CD14-positive monocyte (primary cell): ENCODE data around the gene AHCYL1. TPM values are rescaled to one million over a fixed set of nuclear protein-coding genes. Genes with fewer than 3 reads are reported as not detected.

Source experiments
- DNase-seq, 3 donors: peaks; one replicate each; pipeline ENCODE4 v3.0.0-alpha.2; 2011 to 2022
- H2AFZ ChIP-seq: 2 replicates; pipeline ENCODE4 v1.6.0; 2012; ENCODE audit warnings: mild to moderate bottlenecking, low read depth, low read length, inconsistent platforms; ENCODE audit not compliant: insufficient read depth, poor library complexity, severe bottlenecking
- H3K27ac ChIP-seq, 2 donors: 1 replicate in 1 of 2; 2 replicates in 1 of 2; pipeline ENCODE4 v1.5.1; 2012 to 2013; ENCODE audit warnings: low read length in 2 of 2, control low read depth in 1 of 2, inconsistent platforms in 1 of 2, low read depth in 1 of 2, mild to moderate bottlenecking in 1 of 2
- H3K27me3 ChIP-seq, 2 donors: one replicate each; pipeline versions ENCODE4 v1.6.0 to v1.6.1; 2011 to 2013; ENCODE audit warnings: low read length in 2 of 2; ENCODE audit not compliant: control insufficient read depth in 2 of 2, insufficient read depth in 2 of 2
- H3K36me3 ChIP-seq, 2 donors: replicated peaks in 1 of 2; 1 replicate in 1 of 2; 2 replicates in 1 of 2; pipeline versions ENCODE4 v1.5.1 to v1.6.1; 2012 to 2013; ENCODE audit warnings: low read length in 2 of 2, control low read depth in 1 of 2, inconsistent platforms in 1 of 2, mild to moderate bottlenecking in 1 of 2; ENCODE audit not compliant: insufficient read depth in 2 of 2, control insufficient read depth in 1 of 2
- H3K4me1 ChIP-seq, 2 donors: 1 replicate in 1 of 2; 2 replicates in 1 of 2; pipeline versions ENCODE4 v1.5.1 to v1.6.1; 2012 to 2013; ENCODE audit warnings: low read length in 2 of 2, control low read depth in 1 of 2, inconsistent platforms in 1 of 2, mild to moderate bottlenecking in 1 of 2, moderate library complexity in 1 of 2; ENCODE audit not compliant: insufficient read depth in 2 of 2, control insufficient read depth in 1 of 2
- H3K4me2 ChIP-seq: replicated peaks from 2 replicates; pipeline ENCODE3; 2012; ENCODE audit warnings: low read length, moderate library complexity, mild to moderate bottlenecking; ENCODE audit not compliant: poor library complexity, severe bottlenecking; ENCODE audit errors: extremely low read depth
- H3K4me3 ChIP-seq, 3 experiments: fragments of 200-600 bp in 1 of 3; sonication (generic) in 1 of 3; replicated peaks in 1 of 3; 1 replicate in 2 of 3; 2 replicates in 1 of 3; pipeline ENCODE4 v1.5.1; 2011 to 2013; ENCODE audit warnings: low read length in 3 of 3, mild to moderate bottlenecking in 3 of 3, control low read depth in 2 of 3, low read depth in 2 of 3, inconsistent platforms in 1 of 3, moderate library complexity in 1 of 3
- H3K79me2 ChIP-seq: 2 replicates; pipeline ENCODE4 v1.6.0; 2012; ENCODE audit warnings: mild to moderate bottlenecking, control low read depth, inconsistent platforms, low read length, moderate library complexity; ENCODE audit not compliant: insufficient read depth
- H3K9ac ChIP-seq: 2 replicates; pipeline ENCODE4 v1.6.0; 2017; ENCODE audit warnings: low read length, mild to moderate bottlenecking; ENCODE audit not compliant: insufficient read depth, poor library complexity, severe bottlenecking
- H3K9me3 ChIP-seq, 2 donors: replicated peaks in 1 of 2; 1 replicate in 1 of 2; 2 replicates in 1 of 2; pipeline versions ENCODE4 v1.5.1 to v1.6.1; 2012 to 2013; ENCODE audit warnings: low read length in 2 of 2, control low read depth in 1 of 2; ENCODE audit not compliant: control insufficient read depth in 1 of 2, insufficient read depth in 1 of 2
- H4K20me1 ChIP-seq: 2 replicates; pipeline ENCODE4 v1.6.0; 2012; ENCODE audit warnings: mild to moderate bottlenecking, low read length, control low read depth, moderate library complexity; ENCODE audit not compliant: insufficient read depth
- H3K27ac Mint-ChIP-seq, 7 donors: one replicate each; pipeline ENCODE4 v1.8.0; 2020; ENCODE audit warnings: mild to moderate bottlenecking in 7 of 7, mixed read lengths in 7 of 7, moderate library complexity in 6 of 7, inconsistent platforms in 2 of 7
- H3K27me3 Mint-ChIP-seq, 3 donors: one replicate each; pipeline ENCODE4 v1.8.0; 2021 to 2022; ENCODE audit warnings: low read depth in 3 of 3, mild to moderate bottlenecking in 3 of 3, mixed read lengths in 3 of 3, moderate library complexity in 3 of 3, inconsistent platforms in 1 of 3
- H3K36me3 Mint-ChIP-seq, 2 donors: one replicate each; pipeline ENCODE4 v1.8.0; 2020; ENCODE audit warnings: mixed read lengths in 2 of 2, inconsistent platforms in 1 of 2, mild to moderate bottlenecking in 1 of 2
- H3K4me1 Mint-ChIP-seq: one replicate; pipeline ENCODE4 v1.8.0; 2020; ENCODE audit warnings: mild to moderate bottlenecking, mixed read lengths
- H3K4me3 Mint-ChIP-seq, 2 donors: one replicate each; pipeline ENCODE4 v1.8.0; 2020; ENCODE audit warnings: mild to moderate bottlenecking in 2 of 2, mixed read lengths in 2 of 2, moderate library complexity in 1 of 2
- H3K9me3 Mint-ChIP-seq, 7 donors: one replicate each; pipeline ENCODE4 v1.8.0; 2020 to 2022; ENCODE audit warnings: mixed read lengths in 7 of 7, mild to moderate bottlenecking in 6 of 7, moderate library complexity in 6 of 7, inconsistent platforms in 2 of 7
- CTCF ChIP-seq: fragments of 200-600 bp; IDR thresholded peaks from one replicate; pipeline ENCODE4 v1.8.0; 2022; ENCODE audit warnings: antibody characterized with exemption, mild to moderate bottlenecking
- WGBS: methylation state at CpG from one replicate; pipeline ENCODE4 v1.1.5; 2013; ENCODE audit warnings: missing lambda C conversion rate; ENCODE audit not compliant: insufficient coverage; 5-methylcytosine and 5-hydroxymethylcytosine counted together
- intact Hi-C, 2 donors: fragments of 100-400 bp; cut with micrococcal nuclease; formaldehyde crosslinking; loops; one replicate each; pipeline versions ENCODE4 v1.15.0 to v1.15.1; 2023
- polyA plus RNA-seq, 3 donors: library from polyadenylated mRNA; depleted of rRNA in 1 of 3; unstranded in 2 of 3; stranded (reverse) in 1 of 3; fragments of 300-500 nt in 2 of 3; fragments of >200 nt in 1 of 3; fragmentation: Illumina TruSeq in 2 of 3; gene quantifications; 1 replicate in 2 of 3; 2 replicates in 1 of 3; pipeline ENCODE4 v1.2.3, GENCODE V29; 2012 to 2021

Gene AHCYL1
- polyA plus RNA-seq, 3 donors: 39.1 to 63.9 (median 48.8) TPM

- Mint-ChIP-seq H3K4me3 (no peak overlapping the region), H3K27me3 (peaks cover 0 to 4% (median 4%) of the 10 kb centered on the region in 3 donors), H3K9me3 (peaks cover 0 to 1% (median 0%) of the 10 kb centered on the region in 7 donors), H3K36me3 (no peaks in the 10 kb centered on the region), H3K4me1 (no peaks in the 10 kb centered on the region), H3K27ac (no peak overlapping the region)
- H4K20me1 ChIP-seq: no peaks in the 10 kb centered on the region
- H3K27me3 ChIP-seq: no peaks in the 10 kb centered on the region
- H3K79me2 ChIP-seq: no peaks in the 10 kb centered on the region
- no peaks in the 10 kb centered on the region for H3K4me1 ChIP-seq
- H3K36me3 ChIP-seq: no peaks in the 10 kb centered on the region
- no peaks in the 10 kb centered on the region for H3K9me3 ChIP-seq
- TF ChIP-seq CTCF: no peak
- DNase-seq: no peak
- H3K4me3 ChIP-seq: no peak overlapping the region
- no peak overlapping the region for H3K27ac ChIP-seq
- no peak overlapping the region for H2AFZ ChIP-seq
- H3K9ac ChIP-seq: no peak overlapping the region
- WGBS: 80% methylated on average over 1 of the region's 1 CpG
- no peak overlapping the region for H3K4me2 ChIP-seq
- intact Hi-C loops: no loop called here
These were observed 30.5 kb upstream of the AHCYL1 start for GRCh38 chr1:109954041-109954512.

- no peaks in the 10 kb centered on the region for H3K36me3 ChIP-seq
- WGBS: 80% methylated on average over 1 of the region's 1 CpG
- H3K4me3 ChIP-seq: no peak overlapping the region
- DNase-seq: no peak
- no peak overlapping the region for H3K27ac ChIP-seq
- Mint-ChIP-seq H3K36me3 (no peaks in the 10 kb centered on the region), H3K4me1 (no peaks in the 10 kb centered on the region), H3K4me3 (no peak overlapping the region), H3K9me3 (peaks cover 0 to 1% (median 0%) of the 10 kb centered on the region in 7 donors), H3K27ac (no peak overlapping the region), H3K27me3 (peaks cover 3 to 5% (median 4%) of the 10 kb centered on the region in 3 donors)
- H2AFZ ChIP-seq: no peak overlapping the region
- H3K4me2 ChIP-seq: no peak overlapping the region
- TF ChIP-seq CTCF: no peak
- H4K20me1 ChIP-seq: no peaks in the 10 kb centered on the region
- H3K79me2 ChIP-seq: no peaks in the 10 kb centered on the region
- intact Hi-C loops: no loop called here
- H3K4me1 ChIP-seq: no peaks in the 10 kb centered on the region
- H3K9ac ChIP-seq: no peak overlapping the region
- no peaks in the 10 kb centered on the region for H3K27me3 ChIP-seq
- no peaks in the 10 kb centered on the region for H3K9me3 ChIP-seq
These were observed 25.0 kb upstream of the AHCYL1 start for GRCh38 chr1:109959632-109959973.
